Endothelial cell of umbilical vein (primary cell): ENCODE results near the gene NEO1. TPM values are rescaled to one million over a fixed set of nuclear protein-coding genes. Genes with fewer than 3 reads are reported as not detected.

Experiments used
- BruUV-seq: library from RNA; stranded (reverse); fragments of 400-500 nt; replicated peaks from 2 replicates; lab custom pipeline; 2021; lab: Mats Ljungman, UMichigan
- CTCF ChIA-PET: fragments of 300-600, 350-600 bp; sonication (Branson Sonifier 250); formaldehyde crosslinking; loops from one replicate; lab custom pipeline; 2021; ENCODE audit warnings: antibody characterized with exemption, inconsistent platforms; lab: Charles Lee
- POLR2A ChIA-PET: fragments of 300-600, 350-600 bp; sonication (Branson Sonifier 250); formaldehyde crosslinking; loops from one replicate; lab custom pipeline; 2021; ENCODE audit warnings: antibody characterized with exemption, inconsistent platforms; lab: Charles Lee
- DNase-seq: peaks from one replicate; pipeline ENCODE4 v3.0.0-alpha.2; 2011; ENCODE audit warnings: low read depth, low spot score
- FAIRE-seq: peaks from 2 replicates; lab custom pipeline; 2011; peaks lifted over from hg19 to GRCh38; lab: Jason Lieb, UNC
- H2AFZ ChIP-seq: 2 replicates; pipeline ENCODE4 v1.6.0; 2012; ENCODE audit warnings: low read depth, low read length, control low read depth, inconsistent platforms
- H3K27ac ChIP-seq: 2 replicates; pipeline ENCODE4 v1.5.1; 2011; ENCODE audit warnings: low read depth, mild to moderate bottlenecking, control low read depth, low read length, moderate library complexity; ENCODE audit not compliant: insufficient read depth
- H3K27me3 ChIP-seq, 2 experiments: 2 replicates each; pipeline versions ENCODE4 v1.6.0 to v1.6.1; 2011; ENCODE audit warnings: low read length in 2 of 2, mixed read lengths in 1 of 2; ENCODE audit not compliant: control insufficient read depth in 2 of 2, insufficient read depth in 2 of 2
- H3K36me3 ChIP-seq, 2 experiments: 2 replicates in 1 of 2; 3 replicates in 1 of 2; pipeline ENCODE4 v1.5.1; 2011; ENCODE audit warnings: low read length in 2 of 2, mild to moderate bottlenecking in 1 of 2, moderate library complexity in 1 of 2; ENCODE audit not compliant: control insufficient read depth in 2 of 2, insufficient read depth in 2 of 2; ENCODE audit errors: extremely low read depth in 1 of 2
- H3K4me1 ChIP-seq: 3 replicates; pipeline ENCODE4 v1.5.1; 2011; ENCODE audit warnings: mild to moderate bottlenecking, low read length; ENCODE audit not compliant: control insufficient read depth, insufficient read depth; ENCODE audit errors: extremely low read depth
- H3K4me2 ChIP-seq: 2 replicates; pipeline ENCODE4 v1.6.1; 2011; ENCODE audit warnings: low read length, control low read depth, mixed read lengths; ENCODE audit not compliant: insufficient read depth
- H3K4me3 ChIP-seq, 3 experiments: fragments of 200-600 bp in 1 of 3; sonication (generic), shearing (Covaris generic) in 1 of 3; replicated peaks in 1 of 3; 2 replicates each; pipeline ENCODE4 v1.5.1; 2011 to 2016; ENCODE audit warnings: control low read depth in 3 of 3, low read length in 3 of 3, mild to moderate bottlenecking in 2 of 3, inconsistent platforms in 1 of 3, low read depth in 1 of 3, moderate library complexity in 1 of 3; ENCODE audit not compliant: insufficient read depth in 1 of 3
- H3K79me2 ChIP-seq: 2 replicates; pipeline ENCODE4 v1.6.0; 2012; ENCODE audit warnings: low read length, inconsistent platforms; ENCODE audit not compliant: control insufficient read depth, insufficient read depth
- H3K9ac ChIP-seq: replicated peaks from 2 replicates; pipeline ENCODE3; 2011; ENCODE audit warnings: low read length, control low read depth; ENCODE audit not compliant: insufficient read depth; ENCODE audit errors: extremely low read depth
- H3K9me1 ChIP-seq: replicated peaks from 3 replicates; pipeline ENCODE4 v1.6.0; 2011; ENCODE audit warnings: mild to moderate bottlenecking, low read length; ENCODE audit not compliant: control insufficient read depth, insufficient read depth; ENCODE audit errors: extremely low read depth
- H3K9me3 ChIP-seq: replicated peaks from 2 replicates; pipeline ENCODE4 v1.5.1; 2012; ENCODE audit warnings: low read length, inconsistent platforms; ENCODE audit not compliant: control insufficient read depth, insufficient read depth
- H4K20me1 ChIP-seq: replicated peaks from 2 replicates; pipeline ENCODE3; 2011; ENCODE audit warnings: mild to moderate bottlenecking, low read length; ENCODE audit not compliant: control insufficient read depth, insufficient read depth; ENCODE audit errors: extremely low read depth
- EZH2 ChIP-seq: IDR thresholded peaks from 2 replicates; pipeline ENCODE4 v1.6.1; 2012; ENCODE audit warnings: borderline replicate concordance, low read depth, mild to moderate bottlenecking, moderate library complexity, low read length, inconsistent platforms; ENCODE audit not compliant: severe bottlenecking
- FOS ChIP-seq: IDR thresholded peaks from 2 replicates; pipeline ENCODE4 v1.6.1; 2011; ENCODE audit warnings: mild to moderate bottlenecking, low read length, moderate library complexity, borderline replicate concordance; ENCODE audit not compliant: insufficient read depth
- GATA2 ChIP-seq: IDR thresholded peaks from 2 replicates; pipeline ENCODE4 v1.7.0; 2011; ENCODE audit warnings: low read depth, mild to moderate bottlenecking, moderate library complexity, mixed read lengths, low read length; ENCODE audit not compliant: insufficient read length, insufficient read depth
- JUN ChIP-seq: IDR thresholded peaks from 2 replicates; pipeline ENCODE4 v1.6.1; 2011; ENCODE audit warnings: borderline replicate concordance, low read depth; ENCODE audit not compliant: insufficient read length, insufficient read depth
- MYC ChIP-seq: IDR thresholded peaks from one replicate; pipeline ENCODE4 v1.6.1; 2011; ENCODE audit warnings: mild to moderate bottlenecking, low read depth, low read length
- POLR2A ChIP-seq: IDR thresholded peaks from 2 replicates; pipeline ENCODE4 v1.6.1; 2012; ENCODE audit warnings: low read depth, mild to moderate bottlenecking, control low read depth, low read length
- POLR2AphosphoS5 ChIP-seq: IDR thresholded peaks from 2 replicates; pipeline ENCODE4 v1.6.1; 2012; ENCODE audit warnings: low read depth, mild to moderate bottlenecking, control low read depth, low read length, moderate library complexity; ENCODE audit not compliant: insufficient read depth
- dilution Hi-C: fragments of 300-500 bp; cut with MboI; formaldehyde crosslinking; loops from one replicate; pipeline ENCODE4 v1.15.0; 2019; ENCODE audit warnings: low sequenced_read_pairs; ENCODE audit not compliant: extremely low pct_ligation_motif_present
- intact Hi-C: fragments of 100-400 bp; cut with micrococcal nuclease; formaldehyde crosslinking; loops from one replicate; pipeline ENCODE4 v1.10.0; 2022
- polyA plus RNA-seq, 4 experiments: library from polyadenylated mRNA; depleted of rRNA in 3 of 4; stranded (reverse) in 3 of 4; unstranded in 1 of 4; fragments of >200 nt; gene quantifications; 2 replicates each; pipeline versions ENCODE4 v1.2.1 to v1.2.3, GENCODE V29; 2011 to 2012; ENCODE audit warnings: missing spikeins in 1 of 4
- total RNA-seq: library from RNA; stranded (reverse); gene quantifications from 2 replicates; pipeline ENCODE4 v1.2.3, GENCODE V29; 2021
- TF ChIP-seq, protein P1 (sequence below): IDR thresholded peaks from 2 replicates; pipeline ENCODE4 v1.6.1; 2011; ENCODE audit not compliant: insufficient read depth, insufficient read length
- TF ChIP-seq, protein P2 (sequence below), 2 donors: IDR thresholded peaks; 1 replicate in 1 of 2; 2 replicates in 1 of 2; pipeline ENCODE4 v1.5.1; 2011; ENCODE audit warnings: low read length in 2 of 2, mild to moderate bottlenecking in 2 of 2, moderate library complexity in 2 of 2, control low read depth in 1 of 2, inconsistent platforms in 1 of 2, low read depth in 1 of 2; ENCODE audit not compliant: insufficient read depth in 1 of 2; ENCODE audit errors: extremely low read depth in 1 of 2

NEO1 gene
- total and polyA plus RNA-seq, 2 donors (not counting 3 experiments of a cell fraction or from before 2014, with no cell fraction given) = 0.12 to 0.35 TPM

DNA sequence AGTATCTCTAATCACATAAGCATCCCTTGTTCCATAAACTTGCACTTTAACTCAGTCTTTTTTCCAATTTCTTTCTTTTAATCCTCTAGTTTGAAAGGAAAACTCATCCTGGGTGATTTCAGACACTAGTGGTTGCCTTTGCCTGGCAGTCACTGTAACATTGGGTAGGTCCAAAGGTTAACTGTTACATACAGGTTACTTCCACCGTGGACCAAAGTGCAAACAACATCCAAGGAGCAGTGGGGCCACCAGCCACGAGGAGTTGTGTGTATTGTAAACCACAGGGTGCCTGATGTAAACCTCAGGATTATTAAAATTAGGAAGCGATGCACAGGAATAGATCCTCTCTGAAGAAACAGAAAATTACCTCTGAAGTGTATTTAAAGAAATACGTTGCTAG is 241.5 kb downstream of the NEO1 start:
- Histone ChIP-seq H3K9me3 (no peaks in the 10 kb centered on the region), H3K9ac (no peak overlapping the region), H4K20me1 (no peaks in the 10 kb centered on the region), H2AFZ (no peak overlapping the region), H3K79me2 (no peaks in the 10 kb centered on the region), H3K27me3 (peaks cover 0 to 1% of the 10 kb centered on the region in 2 experiments), H3K9me1 (no peaks in the 10 kb centered on the region), H3K4me3 (no peak overlapping the region), H3K4me2 (no peak overlapping the region), H3K4me1 (no peaks in the 10 kb centered on the region), H3K27ac (no peak overlapping the region), H3K36me3 (no peaks in the 10 kb centered on the region)
- no peak for DNase-seq
- intact Hi-C loops = no loop called here
- dilution Hi-C loops = no loop called here
- ChIA-PET POLR2A (no interaction called here), CTCF (no interaction called here)
- TF ChIP-seq, protein P1, sequence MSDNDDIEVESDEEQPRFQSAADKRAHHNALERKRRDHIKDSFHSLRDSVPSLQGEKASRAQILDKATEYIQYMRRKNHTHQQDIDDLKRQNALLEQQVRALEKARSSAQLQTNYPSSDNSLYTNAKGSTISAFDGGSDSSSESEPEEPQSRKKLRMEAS = no peak
- no peak for TF ChIP-seq EZH2
- no peak for TF ChIP-seq POLR2A
- TF ChIP-seq MYC = no peak
- no peak for TF ChIP-seq JUN
- TF ChIP-seq, protein P2, sequence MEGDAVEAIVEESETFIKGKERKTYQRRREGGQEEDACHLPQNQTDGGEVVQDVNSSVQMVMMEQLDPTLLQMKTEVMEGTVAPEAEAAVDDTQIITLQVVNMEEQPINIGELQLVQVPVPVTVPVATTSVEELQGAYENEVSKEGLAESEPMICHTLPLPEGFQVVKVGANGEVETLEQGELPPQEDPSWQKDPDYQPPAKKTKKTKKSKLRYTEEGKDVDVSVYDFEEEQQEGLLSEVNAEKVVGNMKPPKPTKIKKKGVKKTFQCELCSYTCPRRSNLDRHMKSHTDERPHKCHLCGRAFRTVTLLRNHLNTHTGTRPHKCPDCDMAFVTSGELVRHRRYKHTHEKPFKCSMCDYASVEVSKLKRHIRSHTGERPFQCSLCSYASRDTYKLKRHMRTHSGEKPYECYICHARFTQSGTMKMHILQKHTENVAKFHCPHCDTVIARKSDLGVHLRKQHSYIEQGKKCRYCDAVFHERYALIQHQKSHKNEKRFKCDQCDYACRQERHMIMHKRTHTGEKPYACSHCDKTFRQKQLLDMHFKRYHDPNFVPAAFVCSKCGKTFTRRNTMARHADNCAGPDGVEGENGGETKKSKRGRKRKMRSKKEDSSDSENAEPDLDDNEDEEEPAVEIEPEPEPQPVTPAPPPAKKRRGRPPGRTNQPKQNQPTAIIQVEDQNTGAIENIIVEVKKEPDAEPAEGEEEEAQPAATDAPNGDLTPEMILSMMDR (IDR thresholded peaks at IDR 0.05; ENCODE audit: extremely low read depth in 1 of 2, insufficient read depth in 1 of 2, low read depth in 1 of 2, low read length in 2 of 2) = no peak
- no peak for TF ChIP-seq FOS
- TF ChIP-seq GATA2 = no peak
- no peak for TF ChIP-seq POLR2AphosphoS5
- FAIRE-seq = no peak
- BruUV-seq = no TSS peak
